ENCODE data around the gene FNDC3B.

- TF ChIP-seq EZH2 (IDR thresholded peaks at IDR 0.05) (no peak), CTCF (IDR thresholded peaks at IDR 0.05) (no peak)
These were observed 190.1 kb downstream of the FNDC3B start for GRCh38 chr3:172229462-172229861.

Data from neural progenitor cell (in vitro differentiated cells).